GM19463 (cell line): Measurements from ENCODE around the gene SLC4A8.
"Not testable (repeated sequence)": the region's sequence is repeated elsewhere in the genome, so short reads cannot be mapped to it uniquely, and the experiment has no call there.

Experiments used
- ATAC-seq: cut with Tn5 transposase; IDR thresholded peaks from one replicate; pipeline ENCODE4 v1.9.1; 2021; ENCODE audit warnings: mild to moderate bottlenecking, moderate library complexity; ENCODE audit not compliant: unreplicated experiment

SLC4A8 gene

GRCh38 chr12:51428256-51428655, 3.6 kb downstream of the SLC4A8 start:
- no peak for ATAC-seq

- no peak for ATAC-seq
Observed at GRCh38 chr12:51429700-51430099, 5.1 kb downstream of the SLC4A8 start.

- no peak for ATAC-seq
Observed at GRCh38 chr12:51430196-51430895, 5.7 kb downstream of the SLC4A8 start.

DNA sequence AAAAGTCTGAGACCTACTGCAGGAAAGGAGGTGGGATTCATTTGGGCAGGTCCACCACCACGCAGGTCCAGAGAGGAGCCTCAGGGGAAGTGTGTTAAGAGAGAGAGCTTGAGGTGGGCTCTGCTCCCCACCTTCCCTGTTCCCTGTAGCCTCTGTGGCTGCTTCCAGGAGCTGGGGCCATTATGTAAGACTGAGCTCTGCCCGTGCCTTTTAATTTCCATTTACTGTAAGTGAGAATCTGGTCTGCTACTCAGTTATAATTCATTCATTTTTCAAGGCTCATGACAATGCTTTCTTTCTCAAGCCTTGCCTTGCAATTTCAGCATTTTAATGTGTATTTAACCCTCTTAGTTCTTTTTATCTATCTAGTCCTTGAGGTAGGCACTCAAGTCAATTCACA, 8.3 kb downstream of the SLC4A8 start:
- no peak for ATAC-seq

DNA sequence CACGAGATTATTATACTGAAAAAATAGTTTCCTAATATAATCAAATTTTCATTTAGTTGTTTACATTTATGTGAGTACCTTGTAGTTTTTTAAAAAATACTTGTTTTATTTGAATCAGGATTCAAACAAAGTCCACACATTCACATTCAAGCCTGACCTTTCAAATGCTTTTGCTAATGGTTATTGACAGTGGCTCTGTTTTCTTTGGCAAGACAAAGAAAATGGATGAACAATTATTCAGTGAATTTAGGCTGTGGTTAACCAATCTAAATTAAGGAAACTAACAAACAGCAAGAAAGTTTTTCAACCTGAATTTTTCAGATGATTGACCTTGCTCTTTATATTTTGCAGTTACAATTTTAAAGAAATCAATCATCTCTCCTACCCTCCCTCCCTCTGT, 9.7 kb downstream of the SLC4A8 start:
- no peak for ATAC-seq

DNA sequence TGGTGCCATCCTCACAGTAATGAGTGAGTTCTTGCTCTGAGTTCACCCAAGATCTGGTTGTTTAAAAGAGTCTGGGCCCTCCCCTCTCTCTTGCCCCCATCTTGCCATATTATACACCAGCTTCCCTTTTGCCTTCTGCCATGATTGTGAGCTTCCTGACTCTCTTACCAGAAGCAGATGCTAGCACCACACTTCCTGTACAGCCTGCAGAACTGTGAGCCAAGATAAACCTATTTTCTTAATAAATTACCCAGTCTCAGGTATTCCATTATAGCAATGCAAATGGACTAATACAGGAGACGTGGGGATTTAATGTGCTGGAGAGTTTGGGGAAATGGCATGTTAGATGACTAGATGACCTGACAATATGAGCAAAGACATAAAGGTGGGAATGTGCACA, 12.8 kb downstream of the SLC4A8 start:
- ATAC-seq, result no peak

DNA sequence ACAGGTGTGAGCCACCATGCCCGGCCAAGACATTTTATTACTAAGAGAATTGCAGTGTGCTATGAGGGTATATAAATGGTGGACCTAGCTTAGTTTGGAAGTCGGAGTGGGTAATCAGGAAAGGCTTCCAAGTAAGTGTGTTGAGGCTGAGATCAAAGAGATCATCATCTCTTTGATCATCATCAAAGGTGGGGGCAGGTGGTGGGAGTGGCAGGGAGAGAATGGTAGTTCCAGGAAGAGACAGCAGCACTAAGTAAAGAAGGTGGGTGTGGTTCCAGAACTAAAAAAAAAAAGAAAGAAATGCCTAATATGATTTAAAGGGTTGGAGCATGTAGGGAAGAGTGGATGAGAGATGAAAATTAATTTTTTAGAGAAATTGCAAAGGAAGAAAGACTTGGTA, 14.7 kb downstream of the SLC4A8 start:
- no peak for ATAC-seq

GRCh38 chr12:51441583-51441982, 17.0 kb downstream of the SLC4A8 start:
- no peak for ATAC-seq

DNA sequence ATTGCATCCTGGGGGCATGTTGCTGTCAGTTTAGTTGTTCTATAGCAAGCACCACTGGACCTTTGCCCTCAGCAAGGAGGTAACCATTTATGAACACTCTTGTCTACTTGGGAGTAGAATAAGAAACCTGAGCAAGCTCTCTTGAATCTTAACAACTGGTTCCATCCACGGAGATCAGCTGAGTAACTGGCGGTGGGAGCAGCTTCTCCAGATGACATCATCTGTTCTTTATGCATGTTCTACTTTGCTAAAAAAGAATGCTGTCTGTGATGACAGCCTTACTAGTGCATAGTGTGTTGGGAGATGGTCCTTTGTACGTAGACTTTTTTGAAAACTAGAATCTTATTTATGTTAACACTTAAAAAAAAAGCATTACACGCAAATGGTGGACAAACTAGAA, 17.7 kb downstream of the SLC4A8 start:
- no peak for ATAC-seq

DNA sequence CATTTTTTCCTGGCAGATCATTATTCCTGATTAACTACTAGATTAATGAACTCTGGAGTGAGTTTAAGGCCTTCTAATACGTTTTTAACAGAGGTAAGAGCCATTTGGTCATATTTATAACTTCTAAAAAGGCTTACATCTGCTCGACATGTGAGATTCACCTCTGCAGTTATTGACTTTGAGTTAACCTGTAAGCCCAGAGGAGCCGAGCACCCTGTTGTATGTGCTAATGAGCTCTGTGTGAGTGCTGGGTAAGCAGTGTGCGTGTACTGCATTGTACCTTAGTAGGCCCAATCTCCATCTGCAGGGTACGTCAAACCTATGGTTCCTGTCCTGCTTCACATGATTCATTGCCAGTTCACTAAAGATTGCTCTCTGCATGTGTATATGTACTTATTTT, 18.9 kb downstream of the SLC4A8 start:
- ATAC-seq, result no peak

- ATAC-seq, result no peak
Observed at GRCh38 chr12:51448618-51449256, 24.1 kb downstream of the SLC4A8 start.

DNA sequence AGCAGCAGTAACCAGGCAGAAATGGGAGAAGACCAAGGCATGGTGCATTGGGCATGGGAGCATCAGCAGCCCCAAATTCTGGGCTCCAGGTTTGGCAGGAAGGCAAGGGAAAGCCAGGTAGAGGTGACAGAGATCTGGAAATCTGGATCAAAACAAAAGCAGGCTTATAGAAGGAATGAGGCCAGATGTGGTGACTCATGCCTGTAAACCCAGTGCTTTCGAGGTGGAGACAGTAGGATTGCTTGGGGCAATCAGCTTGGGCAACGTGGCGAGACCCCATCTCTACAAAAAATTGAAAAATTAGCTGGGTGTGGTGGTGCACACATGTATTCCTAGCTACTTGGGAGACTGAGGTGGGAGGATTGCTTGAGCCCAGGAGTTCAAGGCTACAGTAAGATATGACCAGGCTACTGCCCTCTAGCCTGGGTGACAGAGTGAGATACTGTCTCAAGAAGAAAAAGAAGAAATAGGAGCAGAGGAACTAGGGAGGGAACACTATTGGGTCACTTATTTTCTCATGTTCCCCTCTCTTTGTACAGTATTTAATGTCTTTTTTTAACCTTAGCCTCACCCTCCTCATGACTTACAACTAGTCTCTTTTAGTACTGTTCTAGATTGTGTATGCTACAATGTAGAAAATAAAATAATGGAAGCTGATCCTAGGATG, 25.1 kb downstream of the SLC4A8 start:
- no peak for ATAC-seq

GRCh38 chr12:51450333-51450732, 25.7 kb downstream of the SLC4A8 start:
- ATAC-seq, result no peak

DNA sequence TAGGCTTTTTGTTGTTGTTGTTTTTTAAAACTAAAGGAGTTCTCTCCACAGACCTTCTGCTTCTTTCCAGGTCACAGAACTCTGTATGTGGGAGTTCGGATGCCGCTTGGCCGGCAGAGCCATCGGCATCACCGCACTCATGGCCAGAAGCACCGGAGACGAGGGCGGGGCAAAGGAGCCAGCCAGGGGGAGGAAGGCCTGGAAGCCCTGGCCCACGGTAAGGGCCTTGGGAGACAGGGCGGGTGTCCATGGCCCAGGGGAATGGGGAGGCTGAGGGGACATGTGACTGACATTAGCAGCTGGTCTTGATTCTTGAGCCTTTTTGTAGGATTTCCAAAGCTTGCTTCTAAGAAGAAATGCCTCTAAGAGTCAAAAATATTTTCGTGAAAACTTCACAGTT, 26.2 kb downstream of the SLC4A8 start:
- ATAC-seq, result no peak

DNA sequence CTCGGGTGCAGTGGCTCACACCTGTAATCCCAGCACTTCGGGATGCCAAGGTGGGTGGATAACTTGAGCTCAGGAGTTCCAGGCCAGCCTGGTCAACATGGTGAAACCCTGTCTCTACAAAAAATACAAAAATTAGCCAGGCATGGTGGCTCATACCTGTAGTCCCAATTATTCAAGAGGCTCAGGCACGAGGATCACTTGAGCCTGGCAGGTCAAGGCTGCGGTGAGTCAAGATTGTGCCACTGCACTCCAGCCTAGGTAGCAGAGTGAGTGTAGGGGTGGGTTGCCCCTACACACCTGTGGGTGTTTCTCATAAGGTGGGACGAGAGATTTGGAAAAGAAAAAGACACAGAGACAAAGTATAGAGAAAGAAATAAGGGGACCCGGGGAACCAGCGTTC, 29.4 kb downstream of the SLC4A8 start:
- ATAC-seq, result not testable (repeated sequence)

DNA sequence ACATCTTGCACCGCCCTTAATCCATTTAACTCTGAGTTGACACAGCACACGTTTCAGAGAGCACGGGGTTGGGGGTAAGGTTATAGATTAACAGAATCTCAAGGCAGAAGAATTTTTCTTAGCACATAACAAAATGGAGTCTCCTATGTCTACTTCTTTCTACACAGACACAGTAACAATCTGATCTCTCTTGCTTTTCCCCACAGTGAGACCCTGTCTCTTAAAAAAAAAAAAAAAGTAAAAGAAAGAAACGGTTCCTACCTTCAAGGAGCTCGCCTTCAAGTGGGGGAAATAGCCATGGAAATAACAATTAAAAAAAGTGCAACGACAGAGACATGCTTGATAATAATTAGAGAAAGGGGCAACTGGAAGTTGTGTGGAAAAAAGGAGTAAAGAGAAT, 30.4 kb downstream of the SLC4A8 start:
- not testable (repeated sequence) for ATAC-seq

GRCh38 chr12:51458635-51459034, 34.0 kb downstream of the SLC4A8 start:
- no peak for ATAC-seq

DNA sequence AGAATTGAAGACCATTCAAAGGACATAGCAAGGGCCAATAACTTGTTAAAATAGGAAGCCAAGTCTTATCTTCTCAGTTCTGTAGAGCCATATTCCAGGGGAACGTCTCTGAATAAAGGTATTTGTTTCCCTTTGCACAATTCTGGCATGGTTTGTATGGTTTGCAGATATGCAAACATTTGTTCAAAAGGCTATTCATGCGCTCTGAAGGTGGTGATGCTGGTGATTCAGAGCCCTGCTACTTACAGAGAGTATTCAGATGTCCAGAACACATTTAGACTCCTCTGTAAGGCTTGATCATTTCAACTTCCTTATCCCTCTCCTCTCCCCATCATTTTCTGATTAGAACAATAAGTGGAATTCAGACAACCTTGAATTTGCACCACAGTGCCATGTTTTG, 35.9 kb downstream of the SLC4A8 start:
- no peak for ATAC-seq

GRCh38 chr12:51465491-51465890, 40.9 kb downstream of the SLC4A8 start:
- ATAC-seq, result no peak

- ATAC-seq, result no peak
Observed at GRCh38 chr12:51470116-51470515, 45.5 kb downstream of the SLC4A8 start.

DNA sequence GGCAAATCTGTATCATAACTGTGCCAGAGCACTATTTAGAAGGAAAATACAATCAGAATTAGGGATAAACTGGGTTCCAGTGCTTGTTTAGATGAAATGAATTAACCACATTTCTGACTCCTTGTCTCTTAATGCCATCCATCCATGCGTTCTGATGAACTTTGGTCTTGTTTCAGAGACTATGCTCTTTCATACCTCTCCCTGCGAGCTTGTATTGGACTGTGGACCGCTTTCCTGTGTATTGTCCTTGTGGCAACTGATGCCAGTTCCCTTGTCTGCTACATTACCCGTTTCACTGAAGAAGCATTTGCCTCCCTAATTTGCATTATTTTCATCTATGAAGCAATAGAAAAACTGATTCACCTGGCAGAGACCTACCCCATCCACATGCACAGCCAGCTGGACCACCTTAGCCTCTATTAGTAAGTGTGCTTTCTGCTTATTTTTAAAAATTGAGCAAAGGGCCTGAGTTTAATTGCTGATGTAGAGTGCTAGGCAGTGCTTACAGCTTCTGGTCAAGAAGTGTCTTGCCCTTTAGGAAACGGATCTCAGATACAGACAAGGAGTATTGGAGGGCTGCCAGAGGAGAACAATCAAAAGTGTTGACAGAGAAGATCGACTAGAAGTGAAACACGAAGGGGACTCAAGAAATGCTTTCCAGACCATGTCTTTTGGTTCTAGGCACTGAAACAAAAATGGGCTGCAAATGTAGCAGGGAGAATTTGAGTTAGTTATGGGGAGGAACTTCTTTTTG, 46.7 kb downstream of the SLC4A8 start:
- no peak for ATAC-seq

GRCh38 chr12:51472984-51473383, 48.4 kb downstream of the SLC4A8 start:
- ATAC-seq, result no peak
